HFFc6 (cell line): Measurements from ENCODE around the gene ARID3A. TPM values are rescaled to one million over a fixed set of nuclear protein-coding genes. Genes with fewer than 3 reads are reported as not detected.

Experiments
- DNase-seq: peaks from one replicate; pipeline ENCODE4 v3.0.0-alpha.2; 2018
- H3K27ac Mint-ChIP-seq: 2 replicates; pipeline ENCODE4 v1.8.0; 2020; ENCODE audit warnings: mild to moderate bottlenecking, mixed read lengths
- H3K27me3 Mint-ChIP-seq: 2 replicates; pipeline ENCODE4 v1.8.0; 2021; ENCODE audit warnings: mild to moderate bottlenecking, moderate library complexity, mixed read lengths; ENCODE audit not compliant: insufficient read depth
- H3K36me3 Mint-ChIP-seq: 2 replicates; pipeline ENCODE4 v1.8.0; 2021; ENCODE audit warnings: low read depth, mixed read lengths
- H3K4me1 Mint-ChIP-seq: 2 replicates; pipeline ENCODE4 v1.8.0; 2020; ENCODE audit warnings: low read depth, mixed read lengths
- H3K4me3 Mint-ChIP-seq: 2 replicates; pipeline ENCODE4 v1.8.0; 2020; ENCODE audit warnings: mild to moderate bottlenecking, moderate library complexity, mixed read lengths
- H3K9me3 Mint-ChIP-seq: 2 replicates; pipeline ENCODE4 v1.8.0; 2020; ENCODE audit warnings: mild to moderate bottlenecking, mixed read lengths
- total RNA-seq, 6 experiments: library from RNA; stranded (reverse); fragmentation: NEBNext Ultra II Directional; extraction: Animal tissue kit (Norgen Biotek cat#: 25700); gene quantifications; 2 replicates in 1 of 6; 3 replicates in 5 of 6; pipeline ENCODE4 v1.2.3, GENCODE V29; 2021
- TF ChIP-seq, protein P1 (sequence below): fragments of 200-600 bp; sonication (generic); IDR thresholded peaks from 2 replicates; pipeline ENCODE4 v1.5.0; 2021; ENCODE audit warnings: antibody characterized with exemption, mild to moderate bottlenecking

Gene ARID3A
- total RNA-seq, 6 experiments from 2014 or later: 35.1 to 44.2 (median 38.4) TPM

DNA sequence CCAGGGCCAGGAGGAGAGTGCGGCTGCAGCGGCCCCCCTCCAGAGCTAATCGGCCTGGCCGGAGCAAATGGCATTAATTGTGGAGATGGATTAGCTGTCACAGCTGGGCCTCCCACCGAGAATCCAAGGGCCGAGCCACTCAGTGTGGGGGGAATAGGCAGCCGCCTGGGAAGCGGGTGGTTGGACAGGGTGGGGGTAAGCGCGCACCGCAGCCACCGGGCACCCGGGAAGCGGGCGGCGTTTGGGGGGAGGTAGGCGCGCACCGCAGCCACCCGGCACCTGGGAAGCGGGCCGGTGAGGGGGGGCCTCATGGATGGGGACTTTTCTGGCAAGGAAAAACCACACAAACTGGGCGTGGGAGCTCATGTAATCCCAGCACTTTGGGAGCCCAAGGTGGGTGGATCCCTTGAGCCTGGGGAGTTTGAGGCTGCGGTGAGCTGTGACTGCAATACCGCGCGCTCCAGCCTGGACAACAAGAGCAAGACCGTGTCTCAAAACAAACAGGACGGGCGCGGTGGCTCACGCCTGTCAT lies 22.5 kb upstream of the ARID3A start:
- no peaks in the 10 kb centered on the region for H3K9me3 Mint-ChIP-seq
- peaks cover 1% of the 10 kb centered on the region; the same call in 1 of the 2 replicates for H3K27me3 Mint-ChIP-seq
- no peak overlapping the region for H3K27ac Mint-ChIP-seq
- peaks cover 5% of the 10 kb centered on the region; the same call in 1 of the 2 replicates for H3K36me3 Mint-ChIP-seq
- no peak overlapping the region for H3K4me3 Mint-ChIP-seq
- DNase-seq: no peak
- no peaks in the 10 kb centered on the region for H3K4me1 Mint-ChIP-seq
- TF ChIP-seq, protein P1, sequence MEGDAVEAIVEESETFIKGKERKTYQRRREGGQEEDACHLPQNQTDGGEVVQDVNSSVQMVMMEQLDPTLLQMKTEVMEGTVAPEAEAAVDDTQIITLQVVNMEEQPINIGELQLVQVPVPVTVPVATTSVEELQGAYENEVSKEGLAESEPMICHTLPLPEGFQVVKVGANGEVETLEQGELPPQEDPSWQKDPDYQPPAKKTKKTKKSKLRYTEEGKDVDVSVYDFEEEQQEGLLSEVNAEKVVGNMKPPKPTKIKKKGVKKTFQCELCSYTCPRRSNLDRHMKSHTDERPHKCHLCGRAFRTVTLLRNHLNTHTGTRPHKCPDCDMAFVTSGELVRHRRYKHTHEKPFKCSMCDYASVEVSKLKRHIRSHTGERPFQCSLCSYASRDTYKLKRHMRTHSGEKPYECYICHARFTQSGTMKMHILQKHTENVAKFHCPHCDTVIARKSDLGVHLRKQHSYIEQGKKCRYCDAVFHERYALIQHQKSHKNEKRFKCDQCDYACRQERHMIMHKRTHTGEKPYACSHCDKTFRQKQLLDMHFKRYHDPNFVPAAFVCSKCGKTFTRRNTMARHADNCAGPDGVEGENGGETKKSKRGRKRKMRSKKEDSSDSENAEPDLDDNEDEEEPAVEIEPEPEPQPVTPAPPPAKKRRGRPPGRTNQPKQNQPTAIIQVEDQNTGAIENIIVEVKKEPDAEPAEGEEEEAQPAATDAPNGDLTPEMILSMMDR: no peak

DNA sequence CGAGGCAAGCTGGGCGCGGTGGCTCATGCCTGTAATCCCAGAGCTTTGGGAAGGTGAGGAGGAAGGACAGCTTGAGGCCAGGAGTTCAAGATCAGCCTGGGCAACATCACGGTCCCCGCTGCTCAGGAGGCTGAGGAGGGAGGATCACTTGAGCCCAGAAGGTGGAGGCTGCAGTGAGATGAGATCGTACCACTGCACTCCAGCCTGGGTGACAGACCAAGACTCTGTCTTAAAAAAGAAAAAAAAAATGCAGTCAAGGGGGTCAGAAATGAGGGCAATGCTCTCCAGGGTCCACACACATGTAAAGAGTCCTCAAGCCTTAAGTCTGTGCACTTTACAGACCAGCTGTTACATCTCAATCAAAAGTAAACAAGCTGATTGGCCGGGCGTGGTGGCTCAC lies 21.3 kb upstream of the ARID3A start:
- Mint-ChIP-seq H3K36me3 (peaks cover 5% of the 10 kb centered on the region; the same call in 1 of the 2 replicates), H3K27me3 (peaks cover 1% of the 10 kb centered on the region; the same call in 1 of the 2 replicates), H3K27ac (no peak overlapping the region), H3K4me3 (no peak overlapping the region), H3K9me3 (no peaks in the 10 kb centered on the region), H3K4me1 (peaks cover 8% of the 10 kb centered on the region)
- no peak for DNase-seq
- TF ChIP-seq, protein P1: no peak

DNA sequence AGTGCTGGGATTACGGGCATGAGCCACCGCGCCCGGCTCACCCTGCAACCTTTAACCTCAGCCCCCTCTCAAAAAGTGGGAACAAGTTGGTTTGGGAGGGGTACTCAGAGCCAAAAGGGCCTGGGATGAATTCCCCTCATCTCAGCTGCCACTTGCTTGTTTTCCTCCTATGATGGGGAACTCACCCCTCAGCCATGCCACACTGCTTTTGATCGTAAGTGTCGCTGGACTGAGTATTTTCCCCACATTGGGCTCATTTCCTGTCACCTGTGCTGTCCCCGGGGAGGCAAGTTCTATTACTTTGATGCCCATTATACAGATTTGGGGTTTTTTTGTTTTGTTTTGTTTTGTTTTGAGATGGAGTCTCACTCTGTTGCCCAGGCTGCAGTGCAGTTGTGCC lies 19.4 kb upstream of the ARID3A start:
- no peak for DNase-seq
- no peak overlapping the region for H3K4me3 Mint-ChIP-seq
- H3K36me3 Mint-ChIP-seq: peaks cover 5% of the 10 kb centered on the region; the same call in 1 of the 2 replicates
- peaks cover 11% of the 10 kb centered on the region for H3K4me1 Mint-ChIP-seq
- no peak overlapping the region for H3K27ac Mint-ChIP-seq
- H3K9me3 Mint-ChIP-seq: no peaks in the 10 kb centered on the region
- TF ChIP-seq, protein P1: no peak
- H3K27me3 Mint-ChIP-seq: peaks cover 1% of the 10 kb centered on the region; the same call in 1 of the 2 replicates

DNA sequence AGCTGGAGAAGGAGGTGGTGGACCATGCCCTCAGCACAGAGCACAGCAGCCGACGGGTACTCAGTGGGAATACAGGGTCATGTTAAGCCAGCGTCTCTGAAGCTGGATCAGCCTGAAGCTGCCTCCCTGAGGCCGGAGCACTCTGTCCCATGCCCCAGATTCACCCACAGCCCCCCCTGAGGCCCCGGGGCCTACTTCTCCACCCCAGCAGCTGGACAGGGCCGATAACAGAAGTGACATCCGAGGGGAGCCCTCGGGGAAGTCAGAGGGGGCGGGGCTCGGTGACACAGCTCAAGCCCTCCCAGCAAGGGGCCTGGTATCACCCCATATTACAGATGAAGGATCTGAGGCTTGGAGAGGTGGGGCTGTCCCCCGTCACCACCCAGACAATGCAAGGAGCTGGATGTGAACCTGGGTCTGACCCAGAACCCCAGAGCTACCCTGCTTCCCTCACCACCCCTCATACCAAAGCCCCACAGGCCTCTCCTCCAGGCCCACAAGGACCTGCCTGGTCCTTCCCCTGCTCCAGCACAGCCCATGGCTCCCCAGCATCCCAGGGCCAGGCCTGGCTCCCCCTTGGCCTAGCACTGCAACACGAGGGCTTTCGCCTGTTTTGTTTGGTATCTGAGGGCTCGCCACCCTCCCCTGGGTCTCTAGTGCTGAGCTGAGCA lies 18.5 kb upstream of the ARID3A start:
- DNase-seq: no peak
- peaks cover 11% of the 10 kb centered on the region for H3K4me1 Mint-ChIP-seq
- peaks cover 5% of the 10 kb centered on the region; the same call in 1 of the 2 replicates for H3K36me3 Mint-ChIP-seq
- H3K27me3 Mint-ChIP-seq: peaks cover 1% of the 10 kb centered on the region; the same call in 1 of the 2 replicates
- TF ChIP-seq, protein P1: no peak
- no peak overlapping the region for H3K27ac Mint-ChIP-seq
- no peaks in the 10 kb centered on the region for H3K9me3 Mint-ChIP-seq
- no peak overlapping the region for H3K4me3 Mint-ChIP-seq

DNA sequence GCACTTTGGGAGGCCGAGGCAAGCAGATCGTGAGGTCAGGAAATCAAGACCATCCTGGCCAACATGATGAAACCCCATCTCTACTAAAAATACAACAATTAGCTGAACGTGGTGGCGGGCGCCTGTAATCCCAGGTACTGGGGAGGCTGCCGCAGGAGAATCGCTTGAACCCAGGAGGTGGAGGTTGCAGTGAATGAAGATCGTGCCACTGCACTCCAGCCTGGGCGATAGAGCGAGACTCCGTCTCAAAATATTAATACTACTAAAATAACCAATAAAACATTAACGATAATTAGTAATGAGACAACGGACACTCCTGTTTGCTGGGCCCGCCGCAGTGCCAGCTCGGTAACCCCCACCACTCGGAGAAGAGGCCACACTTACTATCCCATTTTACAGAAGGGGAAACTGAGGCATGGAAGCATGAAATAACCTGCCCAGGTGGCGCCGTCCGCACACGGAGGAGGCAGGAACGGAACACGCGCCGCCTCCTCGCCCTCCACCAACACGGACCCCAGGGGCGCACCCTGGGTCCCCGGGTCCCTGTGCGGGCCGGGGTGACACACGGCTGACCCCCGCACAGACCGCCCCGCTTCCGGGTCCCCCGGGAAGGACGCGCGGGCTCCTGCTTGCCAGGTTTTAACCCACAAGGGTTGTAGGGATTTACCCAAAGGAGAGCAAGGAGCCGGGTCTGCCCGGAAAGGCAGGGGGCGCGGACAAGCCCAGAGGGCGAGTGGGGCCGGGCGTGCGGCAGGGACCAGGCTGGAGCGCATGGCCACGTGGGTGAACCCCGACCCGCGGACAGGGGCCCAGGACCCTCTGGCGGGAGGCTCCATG lies 14.4 kb upstream of the ARID3A start:
- no peaks in the 10 kb centered on the region for H3K9me3 Mint-ChIP-seq
- H3K4me1 Mint-ChIP-seq: peaks cover 11% of the 10 kb centered on the region
- H3K27ac Mint-ChIP-seq: 0 out of 2 replicates have a peak overlapping the region, but pooled peaks have one; percentile 31
- no peak for DNase-seq
- H3K27me3 Mint-ChIP-seq: no peaks in the 10 kb centered on the region; the same call in 1 of the 2 replicates
- no peaks in the 10 kb centered on the region for H3K36me3 Mint-ChIP-seq
- TF ChIP-seq, protein P1: no peak
- peak overlapping the region; percentile 71 for H3K4me3 Mint-ChIP-seq
